Stimulated activated CD4-positive, alpha-beta T cell treated with anti-CD3 and anti-CD28 coated beads, Interleukin-12 subunit alpha, Interleukin-12 subunit beta, amount 100 ng/mL, for 4 hours (primary cell): ENCODE data around the gene C11orf21.
"Not testable (repeated sequence)": the region's sequence is repeated elsewhere in the genome, so short reads cannot be mapped to it uniquely, and the experiment has no call there.

Source experiments
- DNase-seq: peaks from one replicate; pipeline ENCODE4 v3.0.0-alpha.2; 2020

C11orf21 gene

DNA sequence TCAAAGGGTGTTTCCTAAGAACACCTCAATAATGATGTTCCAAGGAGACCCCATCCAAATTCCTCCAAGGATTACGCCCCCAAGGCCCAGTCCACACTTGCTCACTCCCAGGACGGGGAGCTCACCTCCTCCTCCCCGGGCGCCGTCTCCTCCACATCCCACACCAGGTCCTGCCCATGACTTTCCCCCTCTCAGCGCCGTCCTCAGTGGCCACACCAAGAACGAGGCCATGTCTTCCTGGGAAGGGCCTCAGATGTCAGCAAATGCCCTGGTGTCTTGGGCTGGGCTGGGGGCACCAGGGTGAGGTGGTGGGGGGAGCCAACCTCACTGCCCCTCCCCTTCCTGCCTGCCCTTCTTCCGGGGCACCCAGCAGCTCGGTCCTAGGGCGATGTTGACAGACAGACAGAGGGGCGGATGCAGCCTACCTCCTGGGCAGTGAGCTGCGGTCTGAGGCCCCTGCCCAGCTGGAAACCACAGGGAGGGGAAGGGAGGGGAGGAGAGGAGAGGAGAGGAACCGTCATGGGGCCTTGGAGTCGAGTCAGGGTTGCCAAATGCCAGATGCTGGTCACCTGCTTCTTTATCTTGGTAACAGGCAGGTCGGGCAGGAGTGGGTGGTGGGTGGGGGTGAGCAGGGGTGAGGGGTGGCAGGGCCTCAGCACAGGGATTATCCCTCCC is at the start of gene C11orf21, which contains the start of gene TSPAN32:
Gene C11orf21, minus strand, starts transcription at position 288 of the 675 bp plus-strand sequence. Its CDS starts 110 bp downstream, at position 178.
Gene TSPAN32, plus strand, starts transcription at position 383 of the 675 bp plus-strand sequence. Its CDS starts 137 bp downstream, at position 520.
- DNase-seq, result peak; percentile 32

DNA sequence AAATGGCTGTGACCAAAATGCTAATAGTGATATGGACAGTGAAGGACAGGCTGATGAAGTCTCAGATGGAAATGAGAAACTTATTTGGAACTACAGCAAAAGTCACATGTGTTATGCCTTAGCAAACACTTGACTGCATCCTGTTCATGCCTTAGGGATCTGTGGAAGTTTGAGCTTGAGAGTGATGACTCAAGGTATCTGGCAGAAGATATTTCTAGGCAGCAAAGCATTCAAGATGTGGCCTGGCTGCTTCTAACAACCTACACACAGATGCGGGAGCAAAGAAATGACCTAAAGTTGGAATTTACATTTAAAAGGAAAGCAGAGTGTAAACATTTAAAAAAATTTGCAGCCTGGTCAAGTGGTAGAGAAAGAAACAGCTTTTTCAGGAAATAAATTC is 47.3 kb upstream of the C11orf21 start:
- no peak for DNase-seq

DNA sequence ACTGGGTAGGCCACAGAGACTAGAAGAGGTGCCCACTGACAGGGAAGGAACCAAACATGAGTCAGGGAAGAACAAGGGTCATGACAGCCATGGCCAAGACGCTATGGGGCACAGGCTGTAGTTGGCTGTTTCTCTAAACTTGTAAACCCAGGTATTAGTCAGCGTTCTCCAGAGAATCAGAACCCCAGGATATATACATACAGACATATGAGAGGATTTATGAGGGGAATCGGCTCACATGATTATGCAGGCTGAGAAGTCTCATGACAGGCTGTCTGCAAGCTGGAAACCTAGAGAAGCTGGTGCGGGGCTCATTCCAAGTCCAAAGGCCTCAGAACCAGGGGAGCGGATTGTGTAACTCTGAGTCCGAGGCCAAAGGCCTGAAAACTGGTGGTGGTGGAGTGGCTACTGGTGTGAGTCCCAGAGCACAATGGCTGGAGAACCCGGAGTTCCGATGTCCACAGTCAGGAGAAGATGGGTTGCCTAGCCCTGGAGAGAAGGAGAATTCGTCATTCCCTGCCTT is 45.7 kb upstream of the C11orf21 start:
- DNase-seq, result no peak

DNA sequence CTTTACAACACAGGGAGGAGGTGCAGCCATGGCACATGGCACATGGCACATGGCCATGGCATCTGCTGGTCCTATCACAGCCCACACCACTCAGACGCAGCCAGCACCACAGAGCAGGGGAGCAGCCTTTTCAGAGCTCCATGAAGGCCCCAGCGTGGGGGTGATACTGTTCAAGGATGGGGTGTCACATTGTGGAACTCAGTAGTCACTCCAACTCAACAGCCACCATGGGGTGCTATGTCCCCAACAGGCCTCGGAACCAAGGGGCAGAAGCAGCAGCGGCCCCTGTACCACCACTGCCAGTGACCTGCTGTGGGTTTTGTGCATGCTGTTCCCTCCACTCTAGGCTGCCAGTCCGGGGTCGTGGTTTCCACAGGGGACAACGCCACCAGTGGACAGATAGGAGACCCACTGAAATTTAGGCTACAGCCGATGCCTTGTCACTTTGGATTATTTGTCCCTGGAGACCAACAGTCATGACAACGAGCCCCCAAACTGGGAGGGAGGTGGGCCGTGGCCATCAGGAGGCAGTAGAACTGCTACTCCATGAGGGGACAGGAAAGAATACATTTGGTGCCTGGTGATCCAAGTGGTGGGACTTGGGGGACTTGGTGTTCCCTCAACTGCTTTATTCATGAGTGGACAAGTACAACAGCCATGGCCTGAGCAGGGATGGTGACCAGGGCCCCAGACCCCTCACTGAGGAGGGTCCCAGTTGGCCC is 45.0 kb upstream of the C11orf21 start:
- no peak for DNase-seq

DNA sequence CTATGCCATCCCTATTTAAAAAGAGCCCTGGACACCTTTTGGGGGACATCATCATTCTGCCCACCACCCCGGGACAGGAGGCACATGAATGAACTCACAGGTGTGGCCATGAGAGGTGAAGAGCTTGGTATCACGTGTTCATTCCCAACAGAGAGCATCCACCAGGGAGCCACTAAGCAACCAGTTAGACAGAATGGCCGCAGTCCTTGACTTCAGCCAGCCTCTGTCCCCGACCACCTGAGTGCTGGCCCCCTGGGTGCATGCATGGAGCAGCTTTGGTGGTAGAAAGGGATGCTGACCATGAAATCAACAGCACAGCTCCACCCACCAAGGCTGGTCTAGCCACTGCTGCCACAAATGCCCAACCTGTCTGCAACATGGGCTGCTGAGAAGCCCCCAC is 44.3 kb upstream of the C11orf21 start:
- no peak for DNase-seq

DNA sequence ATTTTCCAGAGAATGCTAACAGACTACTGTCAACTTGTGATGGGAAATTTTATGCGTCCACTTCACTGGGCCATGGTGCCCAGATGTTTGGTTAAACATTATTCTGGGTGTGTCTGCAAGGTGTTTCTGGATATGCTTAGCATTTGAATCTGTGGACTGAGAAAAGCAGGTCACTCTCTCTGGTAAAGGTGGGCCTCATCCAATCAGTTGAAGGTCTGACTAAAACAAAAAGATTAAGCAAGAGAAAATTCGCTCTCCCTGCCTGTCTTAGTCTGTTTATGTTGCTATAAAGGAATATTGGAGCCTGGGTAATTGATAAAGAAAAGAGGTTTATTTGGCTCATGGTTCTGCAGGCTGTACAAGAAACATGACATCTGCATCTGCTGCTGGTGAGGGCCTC is 43.3 kb upstream of the C11orf21 start:
- DNase-seq, result no peak

DNA sequence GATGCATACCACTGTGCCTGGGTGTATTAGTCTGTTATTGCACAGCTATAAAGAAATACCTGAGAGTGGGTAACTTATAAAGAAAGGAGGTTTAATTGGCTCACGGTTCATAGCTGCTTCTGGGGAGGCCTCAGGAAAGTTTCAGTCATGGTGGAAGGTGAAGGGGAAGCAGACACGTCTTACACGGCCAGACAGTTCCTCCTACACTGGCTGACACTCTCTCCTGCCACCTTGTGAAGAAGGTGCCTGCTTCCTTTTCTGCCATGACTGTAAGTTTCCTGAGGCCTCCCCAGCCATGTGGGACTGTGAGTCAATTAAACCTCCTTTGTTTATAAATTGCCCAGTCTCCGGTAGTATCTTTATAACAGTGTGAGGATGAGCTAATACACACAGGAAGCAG is 41.8 kb upstream of the C11orf21 start:
- no peak for DNase-seq

DNA sequence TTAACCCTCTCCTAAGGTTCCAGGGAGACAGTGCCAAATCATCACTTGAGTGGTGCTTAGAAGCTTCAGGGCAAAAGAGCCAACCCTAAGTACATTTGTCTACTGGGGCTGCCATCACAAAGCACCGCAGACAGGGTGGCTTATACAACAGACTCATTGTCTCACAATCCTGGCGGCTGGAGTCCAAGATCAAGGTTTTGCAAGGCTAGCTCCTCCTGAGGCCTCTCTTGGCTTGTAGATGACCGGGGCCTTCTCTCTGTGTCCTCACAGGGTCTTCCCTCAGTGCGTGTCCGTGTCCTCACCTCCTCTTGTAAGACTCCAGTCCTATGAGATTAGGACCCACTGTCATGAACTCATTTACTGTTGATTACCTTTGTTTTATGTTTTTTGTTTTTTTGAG is 41.3 kb upstream of the C11orf21 start:
- DNase-seq, result no peak

DNA sequence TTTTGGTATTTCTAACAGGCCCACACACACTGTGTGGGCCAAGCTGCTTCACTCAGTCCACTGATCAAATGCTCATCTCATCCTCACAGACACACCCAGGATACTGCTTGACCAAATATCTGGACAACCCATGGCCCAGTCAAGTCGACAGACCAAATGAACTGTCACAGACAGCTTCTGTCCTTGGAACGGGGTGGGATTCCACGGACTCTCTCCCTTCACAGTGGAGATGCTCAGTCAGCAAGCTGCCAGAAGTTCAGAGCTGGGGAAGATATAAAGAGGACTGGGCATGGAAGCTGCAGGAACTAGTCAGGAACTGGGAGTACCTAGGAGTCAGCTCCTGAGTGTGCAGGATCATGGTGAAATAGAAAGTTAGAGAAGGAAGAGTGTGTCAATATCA is 40.8 kb upstream of the C11orf21 start:
- DNase-seq, result no peak

DNA sequence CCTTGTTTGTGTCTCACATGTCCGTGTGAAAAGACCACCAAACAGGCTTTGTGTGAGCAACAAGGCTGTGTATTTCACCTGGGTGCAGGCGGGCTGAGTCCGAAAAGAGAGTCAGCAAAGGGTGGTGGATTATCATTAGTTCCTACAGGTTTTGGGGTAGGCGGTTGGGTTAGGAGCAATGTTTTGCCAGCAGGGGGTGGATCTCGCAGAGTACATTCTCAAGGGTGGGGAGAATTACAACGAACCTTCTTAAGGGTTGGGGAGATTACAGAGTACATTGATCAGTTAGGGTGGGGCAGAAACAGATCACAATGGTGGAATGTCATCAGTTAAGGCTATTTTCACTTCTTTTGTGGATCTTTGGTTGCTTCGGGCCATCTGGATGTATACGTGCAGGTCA is 37.0 kb upstream of the C11orf21 start:
- not testable (repeated sequence) for DNase-seq

DNA sequence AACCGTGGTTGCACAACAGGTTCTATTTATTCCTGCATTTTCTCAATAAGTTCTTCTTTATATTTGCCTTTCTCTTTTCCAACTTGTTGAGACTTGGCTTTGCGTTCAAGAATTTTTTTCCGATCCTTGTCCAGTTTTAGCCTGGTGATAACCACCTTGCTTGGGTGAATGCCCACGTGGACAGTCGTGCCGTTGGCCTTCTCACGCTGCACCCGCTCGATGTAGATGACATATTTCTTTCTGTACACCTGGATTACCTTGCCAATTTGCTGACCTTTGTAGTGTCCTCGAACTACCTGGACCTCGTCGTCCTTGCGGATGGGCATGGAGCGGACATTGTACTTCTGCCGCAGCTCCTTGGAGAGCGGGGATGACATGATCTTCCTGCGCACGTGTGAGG is 33.6 kb upstream of the C11orf21 start:
- DNase-seq, result not testable (repeated sequence)

DNA sequence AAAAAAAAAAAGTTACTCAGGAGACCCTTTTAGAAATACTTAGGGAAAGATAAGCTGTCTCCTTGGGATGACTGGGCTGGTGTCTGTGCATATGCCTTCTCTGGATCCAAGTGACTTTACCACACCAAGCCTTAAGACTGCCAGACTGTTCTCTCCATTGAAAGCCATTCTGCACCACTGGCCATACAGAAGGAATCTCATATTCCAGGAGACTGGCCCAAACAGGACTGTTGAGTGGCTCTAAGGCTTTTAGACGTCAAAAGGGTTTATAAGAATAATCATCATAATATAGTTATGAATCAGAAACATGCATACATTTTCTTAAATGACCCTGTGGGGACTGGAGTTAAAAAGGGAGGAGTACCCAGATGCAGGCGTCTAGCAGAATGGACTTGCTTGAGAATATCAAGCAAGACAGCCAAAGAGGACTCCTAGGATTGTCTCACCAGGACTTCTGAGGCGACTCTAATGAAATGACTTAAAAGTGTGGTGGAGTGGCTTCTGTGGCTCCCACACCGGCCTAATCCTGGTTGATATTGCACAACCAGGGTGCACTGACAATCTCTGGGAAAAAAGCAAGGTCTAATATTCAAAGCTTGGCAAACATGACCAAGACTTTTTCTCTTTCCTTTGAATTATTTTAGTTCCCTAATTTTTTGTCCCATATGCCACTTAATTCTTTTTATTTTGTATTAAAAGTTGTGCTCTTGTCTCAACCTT is 31.9 kb upstream of the C11orf21 start:
- DNase-seq, result not testable (repeated sequence)

DNA sequence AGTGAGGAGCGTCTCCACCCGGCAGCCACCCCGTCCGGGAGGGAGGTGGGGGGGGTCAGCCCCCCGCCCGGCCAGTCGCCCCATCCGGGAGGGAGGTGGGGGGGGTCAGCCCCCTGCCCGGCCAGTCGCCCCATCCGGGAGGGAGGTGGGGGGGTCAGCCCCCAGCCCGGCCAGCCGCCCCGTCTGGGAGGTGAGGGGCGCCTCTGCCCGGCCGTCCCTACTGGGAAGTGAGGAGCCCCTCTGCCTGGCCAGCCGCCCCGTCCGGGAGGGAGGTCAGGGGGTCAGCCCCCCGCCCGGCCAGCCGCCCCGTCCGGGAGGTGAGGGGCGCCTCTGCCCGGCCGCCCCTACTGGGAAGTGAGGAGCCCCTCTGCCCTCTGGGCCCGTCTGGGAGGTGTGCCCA is 30.9 kb upstream of the C11orf21 start:
- DNase-seq, result not testable (repeated sequence)

DNA sequence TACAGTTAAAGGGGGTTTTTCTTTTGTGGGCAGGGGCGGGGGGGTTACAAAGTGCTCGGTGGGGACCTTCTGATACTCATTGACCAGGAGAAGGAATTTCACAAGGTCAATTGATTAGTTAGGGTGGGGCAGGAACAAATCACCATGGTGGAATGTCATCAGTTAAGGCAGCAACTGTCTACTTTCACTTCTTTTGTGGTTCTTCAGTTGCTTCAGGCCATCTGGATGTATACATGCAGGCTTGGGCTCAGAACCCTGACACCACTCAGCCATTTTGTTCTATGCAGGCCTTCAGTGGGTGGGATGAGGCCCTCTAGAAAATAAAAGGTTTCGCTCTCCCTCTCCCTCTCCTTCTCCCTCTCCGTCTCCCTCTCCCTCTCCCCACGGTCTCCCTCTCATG is 29.7 kb upstream of the C11orf21 start:
- DNase-seq, result no peak

DNA sequence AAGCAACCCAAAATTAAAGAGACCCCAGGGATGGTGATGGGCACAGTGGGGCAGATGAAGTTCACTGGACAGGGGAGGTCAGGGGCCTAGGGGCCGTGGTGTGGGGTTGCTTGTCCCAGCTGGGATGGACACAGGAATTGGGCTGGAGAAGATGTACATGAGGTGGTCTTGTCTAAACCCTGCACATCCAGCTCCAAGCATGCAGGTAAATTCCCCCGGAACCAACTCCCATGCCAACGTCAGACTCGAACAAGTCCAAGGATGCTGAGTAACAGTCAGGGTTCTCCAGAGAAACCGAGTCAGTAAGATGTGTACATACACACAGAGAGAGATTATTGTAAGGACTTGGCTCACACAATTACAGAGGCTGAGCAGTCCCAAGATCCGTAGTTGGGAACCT is 29.0 kb upstream of the C11orf21 start:
- no peak for DNase-seq

DNA sequence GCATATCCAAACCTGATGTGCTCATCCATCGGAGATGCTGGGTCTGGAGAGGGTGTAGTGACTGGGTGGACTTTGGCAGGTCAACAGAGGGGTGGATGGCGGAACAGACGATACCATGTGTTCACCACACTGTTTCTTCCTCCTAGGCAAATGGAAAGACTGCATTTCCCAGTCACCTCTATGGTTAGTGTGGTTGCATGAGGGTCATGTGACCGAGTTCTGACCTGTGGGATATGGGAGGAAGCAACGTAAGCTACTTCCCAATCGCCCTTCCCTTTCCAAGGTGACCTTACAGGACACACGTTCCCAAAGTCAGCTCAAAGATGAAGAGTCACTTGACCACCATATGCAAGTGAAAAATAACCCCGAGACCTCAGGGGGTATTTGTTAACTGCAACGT is 27.8 kb upstream of the C11orf21 start:
- no peak for DNase-seq

DNA sequence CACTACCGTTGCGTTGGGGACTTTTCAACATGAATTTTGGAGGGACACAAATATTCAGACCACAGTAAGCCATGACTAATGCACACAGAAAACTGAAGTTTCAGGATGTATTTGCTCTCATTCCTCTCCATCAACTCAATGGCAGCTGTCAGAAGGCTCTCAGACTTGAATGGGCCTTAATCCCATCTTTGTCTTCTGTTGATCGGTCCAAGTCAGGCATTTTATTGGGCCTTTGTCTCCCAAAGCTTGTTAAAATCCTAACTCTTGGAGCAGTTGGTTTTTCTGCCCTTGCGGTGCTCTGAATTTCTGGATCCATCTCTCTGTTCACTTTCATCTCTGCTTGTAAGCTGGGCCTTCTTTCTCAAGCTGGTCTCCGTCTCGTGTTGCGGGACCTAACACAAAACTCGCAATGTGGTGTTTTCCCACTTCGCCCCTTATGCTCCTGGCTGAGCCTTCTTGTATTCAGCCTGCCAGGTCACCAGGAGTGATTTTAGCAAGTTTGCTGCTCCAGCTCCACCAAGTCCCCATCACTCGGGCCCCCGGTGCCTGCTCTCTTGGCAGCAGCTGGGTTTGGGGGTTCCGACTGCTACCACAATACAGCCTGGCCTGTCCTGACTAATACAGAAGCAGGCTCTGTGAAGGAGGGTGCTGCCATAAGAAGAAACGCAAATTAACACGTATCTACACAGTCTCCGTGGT is 27.1 kb upstream of the C11orf21 start:
- DNase-seq, result no peak

DNA sequence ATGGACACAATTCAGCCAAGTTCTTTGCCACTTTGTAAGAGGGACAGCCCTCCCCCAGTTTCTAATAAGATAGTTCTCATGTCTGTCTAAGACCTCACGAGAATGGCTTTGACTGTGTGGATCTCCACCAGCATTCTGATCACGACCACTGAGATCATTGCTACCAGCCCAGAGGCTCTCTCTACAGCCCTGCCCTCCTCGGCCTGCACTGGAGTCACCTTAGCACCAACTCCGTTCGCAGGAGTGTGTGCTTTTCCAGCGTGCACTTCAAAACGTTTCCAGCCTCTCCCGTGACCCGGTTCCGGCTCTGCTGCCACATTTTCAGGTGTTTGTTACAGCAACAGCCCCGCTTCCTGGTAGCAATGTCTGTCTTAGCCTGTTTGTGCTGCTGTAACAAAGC is 26.3 kb upstream of the C11orf21 start:
- DNase-seq, result no peak

DNA sequence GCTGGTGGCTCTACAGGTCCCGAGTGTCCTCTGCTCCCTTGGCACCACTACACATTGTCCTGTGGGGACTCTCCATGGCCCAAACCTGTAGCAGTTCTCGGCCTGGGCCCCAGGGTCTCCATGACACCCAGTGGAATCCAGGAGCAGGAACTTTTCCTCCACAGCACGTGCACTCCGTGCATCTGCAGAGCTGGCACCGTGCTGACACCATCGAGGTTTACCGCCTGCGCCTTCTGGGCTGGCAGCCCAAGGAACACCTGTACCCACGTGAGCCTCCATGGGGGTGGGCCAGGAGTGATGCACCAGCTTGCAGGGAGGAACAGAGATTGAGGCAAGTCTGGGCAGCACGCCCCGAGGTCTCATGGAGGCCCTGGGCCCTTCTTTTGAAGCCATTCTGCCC is 25.3 kb upstream of the C11orf21 start:
- DNase-seq, result no peak

DNA sequence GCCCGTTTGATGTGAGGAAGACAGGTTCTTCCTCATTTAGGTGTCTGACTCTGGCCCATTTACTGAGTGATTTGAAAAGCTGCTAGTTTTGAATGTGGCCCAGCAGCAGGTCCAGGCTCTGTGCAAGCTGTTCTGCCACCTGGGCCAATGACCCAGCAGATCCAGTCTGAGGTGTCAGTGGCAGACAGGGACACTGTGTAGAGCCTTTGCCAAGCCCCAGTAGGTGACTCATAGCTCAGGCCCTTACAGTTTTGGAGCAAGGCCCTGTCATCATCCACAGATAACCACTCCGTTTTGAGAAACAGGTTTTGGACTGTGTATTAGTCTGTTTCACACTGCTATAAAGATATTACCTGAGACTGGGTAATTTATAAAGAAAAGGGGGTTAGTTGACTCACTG is 24.0 kb upstream of the C11orf21 start:
- no peak for DNase-seq

DNA sequence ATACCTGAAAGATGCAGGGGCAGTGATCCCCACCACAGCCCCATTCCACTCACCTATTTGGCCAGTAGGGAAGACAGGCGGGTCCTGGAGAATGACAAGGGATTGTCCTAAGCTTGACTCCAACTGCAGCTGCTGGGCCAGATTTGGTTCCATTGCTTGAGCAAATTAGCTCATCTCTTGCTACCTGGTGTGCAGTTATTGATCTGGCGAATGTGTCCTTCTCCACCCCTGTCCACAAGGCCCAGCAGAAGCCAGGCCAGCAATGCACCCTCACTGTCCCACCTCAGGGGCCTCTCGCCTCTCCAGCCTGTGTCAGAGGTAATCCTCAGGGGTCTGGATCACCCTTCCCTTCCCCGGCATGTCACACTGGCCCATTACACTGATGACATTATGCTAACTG is 23.4 kb upstream of the C11orf21 start:
- DNase-seq, result no peak

DNA sequence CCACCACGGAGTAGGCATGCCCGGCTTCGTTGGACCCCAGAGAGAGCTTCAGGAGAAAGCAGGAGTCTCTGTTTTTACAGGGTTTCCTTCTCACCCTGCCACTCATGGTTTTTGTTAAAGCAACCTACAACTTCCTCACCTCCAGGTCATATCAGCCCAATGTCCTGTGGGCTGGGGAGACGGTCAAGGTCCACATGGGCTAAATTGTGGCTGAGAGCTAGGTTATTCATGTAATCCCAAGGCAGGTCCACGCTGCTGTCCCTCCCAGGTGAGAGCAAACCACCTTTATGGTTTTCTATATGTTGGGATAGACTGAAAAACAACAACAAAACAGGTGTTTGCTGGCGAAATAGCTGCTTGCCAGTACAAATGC is 19.6 kb upstream of the C11orf21 start:
- DNase-seq, result no peak
